Stimulated activated CD8-positive, alpha-beta memory T cell treated with anti-CD3 and anti-CD28 coated beads, Interleukin-2, amount 100 ng/mL, for 48 hours (primary cell): Measurements from ENCODE around the gene SOX18.

Experiments used
- DNase-seq, 2 donors: peaks; one replicate each; pipeline ENCODE4 v3.0.0-alpha.2; 2020; ENCODE audit warnings: low read depth in 2 of 2

SOX18 gene

GRCh38 chr20:64038565-64039292, 10.7 kb downstream of the SOX18 start:
- DNase-seq, result peak; percentile 69

DNA sequence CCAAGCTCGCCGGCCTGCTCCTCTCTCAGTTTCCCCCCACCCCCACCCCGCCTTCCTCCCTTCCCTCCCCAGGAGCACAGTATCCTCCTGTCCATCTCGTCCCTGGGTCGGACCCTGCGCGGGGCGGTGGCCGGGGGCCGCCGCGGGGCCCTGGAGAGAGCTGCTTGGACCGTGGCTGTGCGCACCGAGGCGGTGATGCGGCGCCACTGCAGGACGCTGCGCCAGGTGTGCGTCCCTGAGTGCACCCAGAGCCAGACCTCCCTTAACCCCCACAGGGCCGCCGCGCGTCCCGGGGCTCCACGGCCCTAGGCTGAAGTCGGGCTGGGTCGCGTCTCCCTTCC, 11.2 kb downstream of the SOX18 start:
- no peak for DNase-seq

DNA sequence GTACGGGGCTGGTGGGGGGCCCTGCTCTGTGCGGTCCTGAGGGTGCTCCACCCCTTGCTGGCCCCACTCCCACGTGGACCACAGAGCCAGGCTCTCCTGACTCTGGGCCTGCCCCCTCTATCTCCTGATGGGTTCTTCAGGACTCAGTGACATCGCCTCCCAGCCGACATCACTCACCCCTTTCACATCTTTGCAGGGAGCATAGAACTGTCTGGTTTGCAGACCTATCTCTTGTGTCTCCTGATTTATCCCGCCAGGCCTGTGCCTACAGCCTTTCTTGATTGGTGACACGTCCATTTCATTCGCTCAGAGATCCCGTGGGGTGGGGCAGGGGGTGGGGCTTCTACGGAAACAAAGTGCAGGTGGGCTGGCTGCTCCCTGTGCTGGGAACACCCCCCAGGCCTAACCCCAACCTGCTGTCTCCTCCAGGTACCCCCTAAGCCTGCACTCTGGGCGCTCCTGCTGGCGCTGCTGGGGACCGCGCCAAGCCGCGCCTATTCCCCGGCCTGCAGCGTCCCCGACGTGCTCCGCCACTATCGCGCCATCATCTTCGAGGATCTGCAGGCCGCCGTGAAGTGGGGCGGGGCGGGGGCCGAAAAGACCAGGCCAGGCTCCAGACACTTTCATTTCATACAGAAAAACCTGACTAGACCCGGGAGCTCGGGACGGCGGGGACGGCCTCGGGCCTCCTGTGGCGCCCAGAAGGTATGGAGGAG, 11.8 kb downstream of the SOX18 start:
- no peak for DNase-seq

DNA sequence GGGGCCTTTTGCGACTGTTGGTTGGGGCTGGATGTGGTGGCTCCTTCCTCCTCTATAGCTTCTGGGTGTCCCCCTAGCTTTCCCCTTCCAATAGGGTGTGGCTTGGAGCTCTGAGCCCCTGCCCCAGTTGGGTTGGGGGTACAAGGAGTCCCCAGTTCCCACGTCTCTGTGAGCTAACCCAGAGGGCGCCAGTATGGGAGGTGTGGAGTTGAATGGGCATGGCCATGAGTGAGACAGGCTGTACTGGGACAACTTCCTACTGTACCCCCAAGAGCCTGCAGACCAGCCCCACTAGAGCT, 12.3 kb downstream of the SOX18 start:
- no peak for DNase-seq

GRCh38 chr20:64036346-64037198, 12.9 kb downstream of the SOX18 start:
- peak in 1 of 2 donors; percentile 37 for DNase-seq

DNA sequence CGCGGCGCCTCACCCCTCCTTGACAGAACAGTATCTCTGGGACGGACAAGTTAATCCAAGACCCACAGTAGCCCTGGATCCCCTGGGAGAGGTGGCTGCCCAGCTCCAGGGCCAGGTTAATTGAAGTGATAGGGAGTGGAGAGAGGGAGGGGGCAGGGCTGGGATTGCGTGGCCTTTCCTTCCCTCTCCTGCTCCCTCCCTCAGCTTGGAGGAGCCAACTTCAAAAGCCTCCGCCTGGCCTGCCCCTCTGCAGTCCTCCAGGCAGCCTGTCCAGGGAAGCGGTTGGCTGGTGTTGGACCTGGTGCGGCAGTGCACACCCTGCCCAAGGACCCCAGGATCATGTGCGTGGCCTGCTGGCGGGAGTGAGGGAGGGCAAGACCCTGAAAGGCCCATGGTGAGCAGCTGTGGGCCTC, 13.5 kb downstream of the SOX18 start, which contains the start of gene C20orf204:
C20orf204 (plus strand) TSS at position 250 of the 413 bp plus-strand sequence; CDS start at position 392, 142 bp downstream.
- DNase-seq, result no peak

DNA sequence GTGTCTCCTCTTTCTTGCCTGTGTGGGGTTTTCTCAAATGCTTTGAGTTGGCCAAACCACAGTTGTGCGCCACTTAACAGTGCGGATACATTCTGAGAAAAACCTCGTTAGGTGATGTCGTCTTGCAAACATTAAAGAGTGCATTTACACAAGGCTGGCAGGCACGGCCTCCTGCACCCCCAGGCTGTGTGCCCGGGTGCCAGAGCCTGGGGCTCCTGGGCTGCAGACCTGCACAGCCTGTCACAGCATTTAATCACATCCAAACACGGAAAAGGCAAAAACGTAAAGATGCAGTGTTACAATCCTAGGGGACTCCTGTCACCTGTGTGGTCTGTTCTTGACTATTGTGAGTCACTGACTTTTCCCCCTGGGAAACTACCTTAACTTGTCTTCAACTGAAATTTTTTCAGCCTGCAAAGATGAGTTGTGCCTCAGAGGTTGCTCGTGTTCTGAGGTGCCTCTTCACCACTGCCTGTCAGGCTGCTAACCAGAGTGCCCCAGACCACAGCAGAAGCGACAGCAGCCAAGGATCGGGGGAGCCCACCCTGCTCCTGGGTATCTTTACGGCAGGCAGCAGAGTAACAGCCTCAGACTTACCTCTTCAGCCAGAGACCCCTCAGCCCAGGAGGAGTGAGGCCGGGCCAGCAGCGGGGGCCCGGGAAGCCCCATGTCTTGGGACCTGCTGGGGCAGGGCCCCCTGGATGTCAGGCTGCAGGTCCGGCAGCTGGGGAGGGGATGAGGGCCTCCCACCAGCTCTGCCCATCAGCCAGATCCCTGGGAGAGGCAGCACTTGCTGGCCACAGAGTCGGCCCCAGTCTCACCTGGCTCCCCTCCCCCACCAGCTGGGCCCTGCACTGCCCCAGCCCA, 14.1 kb downstream of the SOX18 start:
- peak; percentile 32 to 37 for DNase-seq

DNA sequence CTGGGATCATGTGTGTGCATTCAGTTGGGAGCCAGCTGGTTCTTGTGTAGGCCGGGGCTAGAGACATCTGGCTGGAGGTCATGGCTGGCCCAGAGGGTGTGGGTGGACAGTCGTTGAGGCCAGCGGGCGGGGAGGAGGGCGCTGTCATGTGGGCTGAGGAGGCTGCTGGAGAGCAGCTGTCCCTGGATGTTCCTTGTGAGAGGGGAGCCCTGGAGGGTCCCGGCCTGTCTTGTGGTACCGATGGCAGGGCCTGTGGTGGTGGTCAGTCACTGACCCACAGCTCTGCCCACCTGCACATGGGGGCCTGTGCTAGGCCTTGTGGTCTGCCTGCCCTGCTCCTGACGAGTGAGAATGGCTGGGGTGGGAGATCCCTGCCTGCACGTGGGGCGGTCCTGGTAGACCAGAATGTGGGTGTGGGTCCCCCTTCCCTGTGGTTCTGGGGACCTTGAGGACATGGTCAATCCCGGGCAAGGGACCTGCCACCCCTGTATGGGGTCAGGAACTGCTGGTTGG, 15.4 kb downstream of the SOX18 start:
- DNase-seq, result no peak

DNA sequence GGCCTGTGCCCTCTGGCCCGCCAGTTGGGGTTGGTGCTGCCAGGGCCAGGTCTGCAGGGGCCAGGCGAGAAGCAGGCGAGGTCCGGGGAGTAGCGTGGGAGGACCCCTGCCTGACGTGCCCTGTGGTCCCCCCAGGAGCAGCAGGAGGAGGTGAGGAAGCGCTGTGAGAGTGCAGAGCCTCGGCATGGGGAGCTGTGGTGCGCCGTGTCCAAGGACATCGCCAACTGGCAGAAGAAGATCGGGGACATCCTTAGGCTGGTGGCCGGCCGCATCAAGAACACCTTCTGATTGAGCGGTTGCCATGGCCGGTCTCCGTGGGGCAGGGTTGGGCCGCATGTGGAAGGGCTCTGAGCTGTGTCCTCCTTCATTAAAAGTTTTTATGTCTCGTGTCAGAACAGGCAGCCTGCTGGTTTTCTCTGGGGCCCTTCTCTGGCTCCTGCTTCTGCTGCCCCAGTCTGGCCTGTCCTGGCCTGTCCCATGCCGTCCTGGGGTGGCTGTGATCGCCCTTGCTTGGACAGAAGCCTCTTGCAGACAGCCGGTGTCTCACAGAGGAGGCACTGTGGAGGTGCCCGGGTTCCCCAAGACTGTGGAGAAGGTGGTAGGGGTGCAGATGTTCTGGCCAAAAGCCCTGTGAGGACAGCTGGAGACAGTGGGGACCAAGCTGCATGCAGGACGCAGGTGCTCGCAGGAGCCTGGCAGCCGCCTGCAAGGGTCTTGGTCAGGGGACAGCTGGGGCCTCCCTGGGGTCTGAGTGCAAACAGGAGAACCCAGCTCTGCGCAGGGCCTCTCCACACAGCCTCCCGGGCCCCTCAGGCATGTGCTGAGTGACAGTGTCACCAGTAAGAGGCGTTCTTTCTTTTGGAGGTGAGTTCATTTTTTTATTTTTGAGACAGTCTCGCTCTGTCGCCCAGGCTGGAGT, 16.5 kb downstream of the SOX18 start:
- no peak for DNase-seq

DNA sequence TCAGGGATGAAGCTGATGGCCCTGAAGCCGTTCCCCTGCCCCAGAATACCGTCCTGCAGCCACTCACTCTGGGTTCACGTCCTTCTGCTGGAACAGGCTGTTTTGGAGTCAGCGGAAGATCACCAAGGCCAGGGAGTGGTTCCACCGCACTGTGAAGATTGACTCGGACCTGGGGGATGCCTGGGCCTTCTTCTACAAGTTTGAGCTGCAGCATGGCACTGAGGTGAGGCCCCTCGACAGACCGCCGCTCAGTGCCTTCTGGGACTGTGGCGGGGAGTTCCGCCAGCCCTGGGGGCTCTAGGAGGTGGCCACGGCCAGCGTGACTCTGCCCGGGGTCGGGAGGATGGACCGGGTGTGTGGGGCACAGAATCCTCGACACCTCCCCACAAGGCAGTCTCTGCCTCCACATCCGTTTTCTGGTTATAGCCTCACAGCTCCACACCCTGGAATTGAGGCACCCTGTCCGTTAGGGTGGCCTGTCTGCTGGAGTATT, 17.6 kb downstream of the SOX18 start:
- no peak for DNase-seq

GRCh38 chr20:64030371-64031134, 18.9 kb downstream of the SOX18 start:
- no peak for DNase-seq

DNA sequence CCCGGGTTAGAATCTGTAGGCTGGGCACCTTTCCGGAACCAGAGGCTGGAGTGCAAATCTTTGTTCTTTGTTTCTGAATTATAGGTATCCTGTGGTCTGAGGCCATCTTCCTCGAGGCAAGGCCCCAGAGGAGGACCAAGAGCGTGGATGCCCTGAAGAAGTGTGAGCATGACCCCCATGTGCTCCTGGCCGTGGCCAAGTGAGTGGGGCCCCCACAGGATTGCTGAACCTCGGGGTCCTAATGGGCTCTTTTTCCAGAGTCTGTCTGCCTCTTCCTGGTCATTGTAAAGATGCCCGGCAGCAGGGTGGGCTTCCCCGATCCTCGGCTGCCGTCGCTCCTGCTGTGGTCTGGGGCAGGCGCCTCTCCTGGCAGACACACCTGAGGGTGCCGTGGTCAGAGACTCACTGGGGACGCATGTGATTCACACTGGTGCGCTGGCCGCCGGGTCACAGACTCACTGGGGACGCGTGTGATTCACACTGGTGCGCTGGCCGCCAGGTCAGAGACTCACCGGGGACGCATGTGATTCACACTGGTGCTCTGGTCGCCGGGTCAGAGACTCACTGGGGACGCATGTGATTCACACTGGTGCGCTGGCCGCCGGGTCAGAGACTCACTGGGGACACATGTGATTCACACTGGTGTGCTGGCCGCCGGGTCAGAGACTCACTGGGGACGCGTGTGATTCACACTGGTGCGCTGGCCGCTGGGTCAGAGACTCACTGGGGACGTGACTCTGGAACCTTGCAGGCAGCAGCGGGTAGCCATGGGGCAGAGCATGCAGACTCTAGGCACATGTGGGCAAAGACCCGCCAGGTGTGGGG, 19.9 kb downstream of the SOX18 start:
- no peak for DNase-seq

- DNase-seq, result no peak
These were observed 21.3 kb downstream of the SOX18 start for GRCh38 chr20:64027981-64028685.

DNA sequence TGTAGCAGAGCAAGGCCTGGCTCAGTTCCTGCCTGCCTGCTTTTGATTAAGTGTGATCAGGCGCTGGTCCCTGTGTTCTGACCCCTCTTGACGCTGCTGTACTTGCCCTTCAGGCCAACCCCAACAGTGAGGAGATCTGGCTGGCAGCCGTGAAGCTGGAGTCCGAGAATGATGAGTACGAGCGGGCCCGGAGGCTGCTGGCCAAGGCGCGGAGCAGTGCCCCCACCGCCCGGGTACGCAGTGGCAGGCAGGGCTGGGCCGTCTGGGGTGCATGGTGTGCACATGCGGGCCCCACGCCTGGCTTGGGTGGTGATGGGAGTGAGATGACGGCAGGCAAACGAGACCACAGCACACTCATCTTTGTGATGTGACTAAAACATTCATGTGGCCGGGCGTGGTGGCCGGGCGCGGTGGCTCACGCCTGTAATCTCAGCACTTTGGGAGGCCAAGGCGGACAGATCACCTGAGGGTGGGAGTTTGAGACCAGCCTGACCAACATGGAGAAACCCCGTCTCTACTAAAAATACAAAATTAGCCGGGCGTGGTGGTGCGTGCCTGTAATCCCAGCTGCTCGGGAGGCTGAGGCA, 23.5 kb downstream of the SOX18 start:
- DNase-seq, result no peak

- no peak for DNase-seq
These were observed 24.2 kb downstream of the SOX18 start for GRCh38 chr20:64025101-64025825.

- DNase-seq, result no peak
These were observed 25.1 kb downstream of the SOX18 start for GRCh38 chr20:64024141-64024990.
